NCI-H748 (cell line): ENCODE data around the gene CFAP73.
"Not testable (repeated sequence)": the region's sequence is repeated elsewhere in the genome, so short reads cannot be mapped to it uniquely, and the experiment has no call there.

Experiments
- DNase-seq: peaks from one replicate; lab custom pipeline; 2025; ENCODE audit not compliant: unreplicated experiment; lab: John Stamatoyannopoulos, UW

Gene CFAP73

DNA sequence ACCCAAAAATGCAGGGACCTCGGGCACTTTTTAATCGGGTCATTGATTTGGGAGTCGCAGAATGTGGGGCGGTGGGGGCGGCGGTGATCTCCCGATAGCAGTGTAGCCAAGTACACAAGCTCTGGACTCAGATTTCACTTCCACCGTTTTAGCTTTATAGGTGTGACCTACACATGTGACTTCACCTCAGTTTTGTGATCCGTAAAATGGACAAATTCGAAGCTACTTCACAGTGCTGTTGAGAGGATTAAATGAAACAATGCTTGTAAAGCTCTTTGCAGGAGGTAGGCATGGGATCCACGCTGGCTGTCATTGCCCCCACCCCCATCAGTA lies 36.5 kb downstream of the CFAP73 start:
- DNase-seq = peak; percentile 67

DNA sequence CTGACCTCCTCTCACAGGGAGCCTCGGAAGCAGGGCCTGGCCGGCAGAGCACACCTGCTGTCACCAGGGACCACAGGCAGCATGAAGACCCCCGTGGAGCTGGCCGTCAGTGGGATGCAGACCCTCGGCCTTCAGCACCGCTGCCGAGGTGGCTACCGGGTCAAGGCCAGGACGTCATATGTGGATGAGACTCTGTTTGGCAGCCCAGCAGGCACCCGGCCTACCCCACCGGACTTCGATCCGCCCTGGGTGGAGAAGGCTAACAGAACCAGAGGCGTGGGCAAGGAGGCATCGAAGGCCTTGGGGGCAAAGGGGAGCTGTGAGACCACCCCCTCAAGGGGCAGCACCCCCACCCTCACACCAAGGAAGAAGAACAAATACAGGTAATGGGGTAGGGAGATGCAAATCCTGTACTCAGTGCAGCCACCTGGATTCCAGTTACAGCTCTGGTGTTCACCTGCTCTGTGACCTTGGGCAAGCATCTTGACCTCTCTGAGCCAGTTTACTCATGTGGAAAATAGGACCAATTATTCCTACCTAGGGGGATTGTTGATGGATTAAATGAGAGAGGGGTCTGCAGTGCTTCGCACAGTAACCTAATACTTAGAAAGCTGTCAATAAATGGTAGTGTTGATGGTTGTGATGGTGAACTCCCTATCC lies 37.3 kb downstream of the CFAP73 start:
- DNase-seq = no peak

GRCh38 chr12:113189361-113189760 lies 39.8 kb downstream of the CFAP73 start:
- DNase-seq = no peak

- DNase-seq = no peak
Observed at GRCh38 chr12:113190761-113191160, 41.2 kb downstream of the CFAP73 start.

DNA sequence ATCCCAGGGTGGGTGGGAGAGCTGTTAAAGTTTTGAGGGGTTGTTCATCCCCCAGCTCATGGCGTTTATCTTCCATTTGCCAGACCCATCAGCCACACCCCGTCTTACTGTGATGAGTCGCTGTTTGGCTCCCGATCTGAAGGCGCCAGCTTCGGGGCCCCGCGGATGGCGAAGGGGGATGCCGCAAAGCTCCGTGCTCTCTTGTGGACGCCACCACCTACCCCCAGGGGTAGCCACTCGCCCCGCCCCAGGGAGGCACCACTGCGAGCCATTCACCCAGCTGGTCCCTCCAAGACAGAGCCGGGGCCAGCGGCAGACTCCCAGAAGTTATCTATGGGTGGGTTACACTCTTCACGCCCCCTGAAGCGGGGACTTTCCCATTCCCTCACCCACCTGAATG lies 41.7 kb downstream of the CFAP73 start:
- DNase-seq = no peak

GRCh38 chr12:113194971-113195391 lies 45.5 kb downstream of the CFAP73 start:
- DNase-seq = no peak

DNA sequence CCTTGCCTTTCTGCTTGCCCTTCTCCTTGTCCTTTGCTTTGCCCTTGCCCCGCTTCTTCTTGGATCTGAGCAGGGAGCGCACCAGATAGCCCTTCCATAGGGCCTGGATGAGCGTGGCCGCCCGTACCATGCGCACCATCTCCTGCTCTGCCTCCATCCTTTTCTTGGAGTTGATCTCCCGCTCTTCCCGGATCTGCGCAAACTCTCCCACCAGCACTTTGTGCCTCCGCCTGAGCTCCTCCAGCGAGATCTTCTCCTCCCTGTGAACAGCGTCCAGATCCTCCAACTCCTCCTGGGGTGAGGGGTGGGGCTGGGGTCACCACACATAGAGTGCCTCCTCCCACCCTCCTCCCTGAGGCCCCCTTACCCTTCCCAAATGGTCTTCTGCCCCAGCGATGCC lies 46.1 kb downstream of the CFAP73 start:
- no peak for DNase-seq

DNA sequence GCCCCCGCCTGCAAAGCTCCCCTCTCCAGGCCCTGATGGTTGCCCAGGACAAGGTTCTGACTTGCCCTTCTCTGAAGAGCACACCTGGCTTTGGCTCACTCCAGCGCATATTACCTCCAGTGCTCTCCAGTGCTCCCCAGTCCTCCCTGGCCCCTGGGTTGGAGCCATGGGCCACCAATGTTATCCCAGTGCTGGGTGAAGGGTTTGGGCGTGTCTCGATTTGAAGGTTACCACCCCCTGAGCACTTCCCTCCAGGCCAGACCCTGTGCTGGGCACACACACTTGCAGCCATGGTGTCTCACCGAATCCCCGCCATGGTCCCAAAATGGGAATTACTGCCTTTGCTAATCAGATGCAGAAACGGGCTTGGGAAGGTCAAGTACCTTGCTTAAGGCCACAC lies 47.1 kb downstream of the CFAP73 start:
- no peak for DNase-seq

GRCh38 chr12:113196990-113197389 lies 47.5 kb downstream of the CFAP73 start:
- peak; percentile 67 for DNase-seq

GRCh38 chr12:113197518-113198077 lies 48.1 kb downstream of the CFAP73 start:
- DNase-seq = no peak

GRCh38 chr12:113198296-113198695 lies 48.8 kb downstream of the CFAP73 start:
- no peak for DNase-seq

DNA sequence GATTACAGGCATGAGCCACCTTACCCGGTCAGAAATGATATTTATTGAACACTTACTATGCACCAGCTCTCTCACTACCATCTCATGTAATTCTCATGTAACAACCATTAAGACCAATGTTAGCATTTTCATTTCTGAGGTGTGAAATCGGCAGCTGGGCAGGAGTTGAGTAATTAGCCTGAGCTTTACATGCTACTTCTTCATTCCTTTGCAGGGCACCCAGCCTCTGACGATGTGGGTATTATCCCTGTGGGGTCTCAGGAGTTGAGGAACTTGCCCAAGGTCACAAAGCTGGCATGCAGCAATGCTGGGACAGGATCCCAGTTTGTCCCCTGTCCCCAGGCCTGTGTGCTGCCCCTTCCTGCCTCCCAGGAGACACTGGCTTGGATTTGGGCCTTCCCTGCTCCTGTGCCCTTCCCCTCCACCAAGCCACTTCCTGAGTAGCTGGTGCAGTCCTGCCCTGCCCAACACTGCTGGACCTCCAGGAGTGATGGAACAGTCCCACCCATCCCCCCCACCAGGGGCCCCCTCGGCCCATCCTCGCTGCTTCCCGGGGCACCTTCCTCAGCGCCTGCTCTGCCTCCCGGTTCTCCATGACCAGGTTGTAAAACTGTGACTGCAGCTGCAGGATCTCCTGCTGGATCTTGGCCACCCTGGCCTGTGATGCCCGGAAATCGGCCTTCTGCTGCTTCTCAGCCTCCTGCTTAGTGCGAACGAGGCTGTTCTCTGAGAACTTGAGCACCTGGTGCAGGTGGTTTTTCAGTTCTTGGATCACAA lies 50.7 kb downstream of the CFAP73 start:
- DNase-seq = no peak

DNA sequence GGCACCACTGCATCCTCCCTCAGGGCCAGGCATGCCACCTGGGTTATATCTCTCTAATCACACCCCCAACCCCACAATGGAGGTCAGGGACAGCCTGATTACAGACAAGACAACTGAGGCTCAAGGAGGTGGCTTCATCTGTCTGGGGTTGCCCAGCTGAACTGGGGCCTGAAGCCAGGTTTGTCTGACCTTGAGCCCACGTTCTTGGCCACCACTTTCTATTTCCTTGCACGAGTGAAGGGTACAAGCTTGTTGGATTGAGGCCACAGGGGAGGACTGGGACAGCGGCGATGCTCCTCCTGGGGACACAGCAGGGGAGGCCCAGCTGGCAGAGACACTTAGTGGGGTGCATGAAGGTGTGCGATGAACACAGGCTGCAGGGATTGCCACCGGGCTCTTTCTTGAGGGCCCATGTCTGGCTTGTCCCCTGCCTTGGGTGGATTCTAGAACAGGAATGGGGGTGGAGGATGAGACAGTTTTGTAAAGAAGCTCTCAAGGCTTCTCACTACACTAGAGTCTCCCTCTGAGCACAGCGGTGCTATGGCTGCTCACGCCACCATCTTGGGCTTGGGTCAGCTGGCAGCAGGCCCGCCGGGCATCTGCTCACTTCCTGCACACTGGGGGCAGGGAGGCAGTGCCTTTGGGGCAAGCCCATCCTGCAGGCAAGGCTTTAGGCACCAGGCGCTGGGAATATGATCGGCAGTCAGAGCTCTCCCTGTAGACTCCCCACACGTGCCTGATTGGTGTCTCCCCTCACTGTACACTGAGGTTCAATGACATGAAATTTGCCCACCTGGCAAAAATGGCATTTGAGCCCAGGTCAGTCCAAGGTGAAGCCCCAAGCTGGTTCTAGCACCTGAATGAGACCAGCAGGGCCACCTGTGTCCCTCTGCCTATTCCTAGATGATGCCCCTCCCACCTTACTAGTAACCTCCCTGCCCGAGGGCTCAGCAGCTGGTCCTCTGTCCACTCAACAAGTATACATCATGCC lies 52.0 kb downstream of the CFAP73 start:
- DNase-seq = no peak

DNA sequence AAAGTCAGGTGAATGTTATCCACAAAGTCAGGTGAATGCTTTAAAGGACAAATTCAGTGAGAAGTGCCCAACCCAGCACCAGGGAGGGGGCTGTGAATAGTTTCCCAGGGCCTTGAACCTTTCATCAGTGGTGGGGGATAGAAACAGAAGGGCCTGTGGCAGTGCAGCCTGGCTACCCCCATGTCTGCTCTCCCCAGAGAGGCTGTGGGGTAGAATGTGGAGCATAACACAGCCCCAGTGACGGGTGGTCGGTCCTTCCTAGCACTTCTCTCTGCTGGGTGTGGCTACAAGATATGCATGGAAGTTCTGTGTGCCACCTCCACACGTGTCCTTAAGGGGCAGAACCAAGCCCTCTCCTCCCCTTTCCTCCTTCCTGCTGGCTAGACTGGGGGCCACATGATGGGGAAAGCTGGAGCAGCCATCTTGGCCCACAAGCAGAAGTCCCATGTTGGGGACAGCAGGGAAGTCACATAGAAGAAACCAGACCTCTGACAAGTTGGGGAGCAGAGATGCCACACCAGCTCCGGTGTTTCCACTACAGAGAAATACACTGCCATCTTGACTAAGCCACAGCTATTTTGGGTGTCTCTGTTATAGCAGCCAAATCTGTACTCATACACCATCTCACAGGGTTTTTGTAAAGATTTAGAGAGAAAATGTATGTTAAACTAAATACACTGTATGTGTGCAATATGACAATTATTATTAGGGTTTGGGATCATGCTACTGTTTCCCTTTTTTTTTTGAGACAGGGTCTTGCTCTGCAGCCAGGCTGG lies 53.0 kb downstream of the CFAP73 start:
- DNase-seq = no peak

DNA sequence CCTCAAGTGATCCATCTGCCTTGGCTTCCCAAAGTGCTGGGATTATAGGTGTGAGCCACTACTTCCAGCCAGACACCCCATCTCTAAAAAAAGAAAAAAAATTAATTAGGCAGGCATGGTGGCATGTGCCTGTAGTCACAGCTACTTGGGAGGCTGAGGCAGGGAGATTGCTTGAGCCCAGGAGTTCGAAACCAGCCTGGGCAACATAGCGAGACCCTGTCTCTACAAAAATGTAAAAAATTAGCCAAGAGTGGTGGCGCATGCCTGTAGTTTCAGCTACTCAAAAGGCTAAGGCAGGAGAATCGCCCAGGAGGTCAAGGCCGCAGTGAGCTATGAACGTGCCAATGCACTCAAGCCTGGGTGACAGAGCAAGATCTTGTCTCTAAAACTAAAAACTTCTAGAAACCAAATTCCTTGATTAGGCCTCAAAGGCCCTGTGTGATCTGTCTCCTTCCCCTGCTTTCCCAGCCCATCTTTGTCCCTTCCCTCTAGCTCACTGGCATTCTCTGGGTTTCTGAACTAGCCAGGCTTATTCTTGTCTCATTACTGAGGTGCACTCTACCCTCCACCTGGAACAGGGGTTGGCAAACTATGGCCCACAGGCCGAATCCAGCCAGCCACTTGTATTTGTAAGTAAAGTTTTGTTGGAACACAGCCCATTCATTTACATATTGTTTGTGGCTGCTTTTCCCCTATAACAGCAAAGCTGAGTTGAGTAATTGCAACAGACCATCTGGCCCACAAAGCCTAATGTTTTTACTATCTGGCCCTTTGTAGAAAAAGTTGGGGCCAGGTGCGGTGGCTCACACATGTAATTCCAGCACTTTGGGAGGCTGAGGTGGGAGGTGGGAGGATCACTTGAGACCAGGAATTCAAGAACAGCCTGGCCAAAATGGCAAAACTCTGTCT lies 54.6 kb downstream of the CFAP73 start:
- no peak for DNase-seq

DNA sequence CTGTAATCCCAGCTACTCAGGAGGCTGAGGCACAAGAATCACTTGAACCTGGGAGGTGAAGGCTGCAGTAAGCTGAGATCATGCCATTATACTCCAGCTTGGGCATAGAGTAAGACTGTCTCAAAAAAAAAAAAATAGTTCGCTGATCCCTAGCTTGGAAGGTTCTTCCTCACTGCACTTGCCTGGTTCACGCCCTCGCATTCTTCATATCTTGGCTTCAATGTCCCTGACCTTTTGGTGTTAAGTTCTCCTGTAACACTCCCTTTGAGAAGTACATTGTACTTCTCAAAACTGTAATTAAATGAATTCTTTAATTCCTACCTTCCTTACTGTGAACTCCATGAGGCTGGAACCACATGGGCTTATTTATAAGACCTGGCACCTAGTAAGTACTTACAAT lies 55.3 kb downstream of the CFAP73 start:
- no peak for DNase-seq

GRCh38 chr12:113206802-113207201 lies 57.3 kb downstream of the CFAP73 start:
- DNase-seq = not testable (repeated sequence)

DNA sequence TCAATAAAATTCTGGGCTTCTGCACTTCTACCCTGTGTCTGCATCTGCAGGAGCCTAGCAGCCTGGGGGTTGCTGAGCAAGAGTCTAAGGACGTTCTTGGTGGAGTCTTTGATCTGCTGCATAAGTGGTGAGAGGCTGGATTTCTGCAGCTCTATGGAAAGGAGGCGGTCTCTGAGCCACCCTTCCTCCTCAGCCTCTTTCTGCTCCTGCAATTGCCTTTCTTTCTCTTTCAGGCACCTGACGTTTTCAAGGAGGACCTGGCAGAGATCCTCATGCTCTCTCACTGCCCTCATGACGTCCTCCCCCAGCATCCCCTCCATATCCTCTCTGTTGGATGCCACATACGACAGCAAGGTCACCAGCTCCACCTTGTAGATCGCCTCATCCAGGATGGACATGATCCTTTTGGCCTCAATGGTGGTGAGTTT lies 58.1 kb downstream of the CFAP73 start:
- no peak for DNase-seq
